HG02610 (cell line): ENCODE data around the gene ZMAT3.
"Not testable (repeated sequence)": the region's sequence is repeated elsewhere in the genome, so short reads cannot be mapped to it uniquely, and the experiment has no call there.

Experiments used
- ATAC-seq: cut with Tn5 transposase; IDR thresholded peaks from one replicate; pipeline ENCODE4 v1.9.1; 2021; ENCODE audit warnings: mild to moderate bottlenecking, moderate library complexity; ENCODE audit not compliant: unreplicated experiment

Gene ZMAT3

DNA sequence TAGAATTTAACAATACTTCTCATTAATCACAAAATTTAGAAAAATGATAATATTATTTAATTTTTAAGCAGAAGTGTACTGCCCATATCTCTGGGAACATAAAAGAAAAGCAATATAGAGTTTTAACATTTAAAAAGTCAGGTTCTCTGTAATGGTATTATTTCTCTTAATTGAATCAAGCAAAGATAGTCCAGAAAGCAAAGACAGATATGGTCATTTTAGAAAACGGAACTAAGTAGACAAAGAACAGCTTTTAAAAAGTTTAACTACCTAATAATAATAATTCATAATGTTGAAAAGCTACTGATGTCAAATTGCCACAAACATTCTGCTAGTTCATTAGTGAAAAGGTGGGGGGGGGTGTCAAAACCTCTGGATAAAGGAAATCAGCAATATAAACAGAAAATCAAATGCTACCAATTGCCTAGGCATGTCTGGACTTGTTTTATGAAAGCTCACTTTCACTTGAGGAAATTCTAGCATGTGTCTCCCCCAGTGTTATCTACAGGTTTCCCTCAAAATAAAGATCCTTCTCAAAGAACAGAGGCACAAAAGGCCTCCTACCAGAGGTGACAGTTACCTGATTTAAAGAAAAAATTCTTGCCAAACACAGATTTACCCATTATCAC, 1.7 kb downstream of the ZMAT3 start:
- no peak for ATAC-seq

DNA sequence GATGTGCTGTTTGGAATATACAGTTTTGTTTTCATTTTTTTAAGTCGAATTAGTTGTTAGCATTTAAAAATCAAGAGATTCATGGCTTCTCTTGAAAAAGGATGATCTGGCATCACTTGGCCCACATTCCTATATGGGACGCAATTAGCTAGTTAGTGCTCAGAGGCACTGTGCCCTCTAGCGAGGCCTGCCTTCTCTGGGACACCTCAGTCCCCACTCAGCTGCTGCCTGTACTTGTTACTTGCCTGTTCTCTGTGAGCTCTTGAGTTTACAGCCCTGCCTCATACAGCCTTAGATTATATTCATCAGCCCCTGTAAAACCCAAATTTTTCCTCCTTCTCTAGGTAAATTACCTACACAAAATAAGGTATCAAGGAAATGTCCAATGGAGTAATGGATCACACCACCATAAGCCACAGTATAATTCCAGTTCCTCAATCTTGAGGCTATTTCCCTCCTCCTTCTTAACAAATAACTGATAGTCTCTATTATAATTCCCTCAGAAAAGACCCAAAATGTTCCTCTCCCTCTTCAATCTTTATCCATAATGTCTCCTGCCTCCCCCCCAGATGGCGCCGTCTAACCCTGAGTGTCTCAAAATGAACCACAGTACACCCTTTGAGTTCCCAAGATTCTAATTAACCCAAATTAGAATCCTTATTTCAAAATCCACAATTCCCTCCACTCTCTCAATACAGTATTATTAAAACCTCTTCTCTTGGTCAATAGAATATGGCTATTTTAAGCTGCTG, 2.7 kb downstream of the ZMAT3 start:
- ATAC-seq, result no peak

DNA sequence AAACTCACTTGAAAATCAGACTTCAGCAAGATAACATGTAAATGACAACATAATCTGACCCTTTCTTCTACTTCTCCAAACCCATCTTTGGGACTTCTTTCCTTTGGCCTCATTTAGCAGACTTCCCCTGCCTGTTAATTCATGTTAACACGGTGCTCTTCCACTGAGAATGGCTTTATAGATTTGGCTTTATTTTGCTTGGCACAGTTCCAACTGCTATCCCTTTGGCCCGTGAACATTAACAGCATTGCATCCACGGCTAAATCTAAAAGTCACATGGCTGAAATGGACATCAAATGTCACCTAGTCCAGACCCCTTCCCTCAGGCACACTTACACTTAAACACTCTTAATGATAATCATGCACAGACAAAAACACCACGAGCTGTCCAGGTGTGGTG, 3.8 kb downstream of the ZMAT3 start:
- no peak for ATAC-seq

DNA sequence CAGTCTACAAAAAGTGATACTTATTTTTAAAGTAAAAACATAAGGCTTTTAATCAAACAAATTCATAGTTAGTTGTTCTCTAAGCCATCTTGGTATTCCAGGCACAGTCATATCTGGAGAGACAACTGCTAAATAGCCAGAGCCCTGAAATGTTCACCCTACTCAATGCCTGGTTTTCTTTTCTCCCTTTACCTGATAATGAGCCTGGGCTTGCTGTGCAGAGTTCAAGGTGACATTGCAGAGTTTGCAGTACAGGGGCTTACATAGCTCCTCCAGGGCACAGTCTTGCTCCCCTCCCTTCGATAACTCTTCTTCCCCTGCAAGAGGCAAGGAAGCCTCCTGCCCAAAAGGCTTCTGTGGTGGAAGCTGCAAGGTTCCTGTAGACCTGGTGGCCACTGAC, 4.3 kb downstream of the ZMAT3 start:
- no peak for ATAC-seq

DNA sequence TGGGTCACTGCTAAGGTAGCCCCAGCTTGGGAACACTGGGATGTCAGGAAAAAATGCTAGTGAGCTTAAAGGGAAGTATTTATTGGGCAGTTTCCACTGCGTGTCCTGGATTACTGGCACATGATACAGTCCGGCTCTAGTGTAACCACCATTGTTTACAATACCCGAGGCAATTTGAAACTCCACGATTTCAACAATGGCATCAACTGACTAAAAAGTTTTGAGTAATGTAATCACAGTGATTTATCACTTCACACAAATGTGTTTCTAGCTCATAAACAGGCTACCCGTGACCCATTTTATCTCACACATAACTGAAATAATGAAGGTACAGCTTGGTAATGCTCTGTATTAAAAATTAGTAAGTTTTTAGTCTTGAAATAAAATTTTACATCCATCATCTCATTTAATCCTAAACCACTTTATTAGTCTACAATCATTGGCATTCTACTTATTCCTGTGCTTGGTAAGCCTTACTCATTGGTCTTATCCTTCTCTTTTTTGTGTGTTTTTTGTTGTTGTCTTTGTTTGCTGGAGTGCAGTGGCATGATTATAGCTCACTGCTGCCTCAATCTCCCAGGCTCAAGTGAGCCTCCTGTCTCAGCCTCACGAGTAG, 7.6 kb downstream of the ZMAT3 start:
- no peak for ATAC-seq

DNA sequence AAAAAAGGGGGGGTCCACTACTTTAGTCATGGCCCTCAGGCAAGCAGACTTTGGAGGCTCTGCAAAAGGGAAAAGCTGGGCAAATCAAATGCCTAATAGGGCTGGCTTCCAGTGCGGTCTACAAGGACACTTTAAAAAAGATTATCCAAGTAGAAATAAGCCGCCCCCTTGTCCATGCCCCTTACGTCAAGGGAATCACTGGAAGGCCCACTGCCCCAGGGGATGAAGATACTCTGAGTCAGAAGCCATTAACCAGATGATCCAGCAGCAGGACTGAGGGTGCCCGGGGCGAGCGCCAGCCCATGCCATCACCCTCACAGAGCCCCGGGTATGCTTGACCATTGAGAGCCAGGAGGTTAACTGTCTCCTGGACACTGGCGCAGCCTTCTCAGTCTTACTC, 15.3 kb downstream of the ZMAT3 start:
- no peak for ATAC-seq

DNA sequence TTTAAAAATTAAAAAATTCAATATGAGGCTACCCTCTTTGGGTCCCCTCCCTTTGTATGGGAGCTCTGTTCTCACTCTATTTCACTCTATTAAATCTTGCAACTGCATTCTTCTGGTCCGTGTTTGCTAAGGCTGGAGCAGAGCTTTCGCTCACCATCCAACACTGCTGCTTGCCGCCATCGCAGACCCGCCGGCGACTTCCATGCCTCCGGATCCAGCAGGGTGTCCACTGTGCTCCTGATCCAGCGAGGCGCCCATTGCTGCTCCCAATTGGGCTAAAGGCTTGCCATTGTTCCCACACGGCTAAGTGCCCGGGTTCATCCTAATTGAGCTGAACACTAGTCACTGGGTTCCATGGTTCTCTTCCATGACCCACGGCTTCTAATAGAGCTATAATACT, 17.0 kb downstream of the ZMAT3 start:
- ATAC-seq, result not testable (repeated sequence)

DNA sequence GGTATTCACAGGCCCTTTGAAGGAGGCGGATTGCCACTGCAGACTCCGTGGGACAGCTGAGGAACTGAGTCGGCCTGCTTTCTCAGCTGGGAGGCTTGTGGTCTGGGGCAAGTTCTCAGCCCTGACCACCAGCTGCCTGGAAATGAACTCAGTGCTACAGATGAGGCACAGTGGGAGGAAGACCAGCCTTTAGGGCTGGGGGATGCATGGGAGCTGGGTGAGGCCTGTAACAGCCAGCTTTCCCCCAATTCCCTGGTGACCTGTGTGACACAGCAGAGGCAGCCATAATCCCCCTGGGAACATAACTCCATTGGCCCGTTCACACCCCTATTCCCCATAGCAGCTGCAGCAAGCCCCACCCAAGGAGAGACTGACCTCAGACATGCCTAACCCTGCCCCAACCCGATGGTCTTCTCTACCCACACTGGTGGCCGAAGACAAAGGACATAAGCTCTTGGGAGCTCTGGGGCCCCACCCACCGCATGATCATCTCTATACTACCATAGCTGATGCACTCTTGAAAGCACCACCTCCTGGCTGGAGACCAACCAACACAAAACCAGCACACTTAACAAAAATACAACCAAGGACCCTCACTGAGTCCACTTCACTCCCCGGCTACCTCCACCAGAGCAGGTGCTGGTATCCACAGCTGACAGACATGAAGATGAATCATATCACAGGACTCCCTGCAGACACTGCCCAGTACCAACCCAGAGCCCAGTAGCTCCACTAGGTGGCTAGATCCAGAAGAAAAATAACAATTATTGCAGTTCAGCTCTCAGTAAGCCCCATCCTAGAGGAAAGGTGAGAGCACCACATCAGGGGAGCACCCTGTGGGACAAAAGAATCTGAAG, 24.9 kb downstream of the ZMAT3 start:
- peak; percentile 90 for ATAC-seq

DNA sequence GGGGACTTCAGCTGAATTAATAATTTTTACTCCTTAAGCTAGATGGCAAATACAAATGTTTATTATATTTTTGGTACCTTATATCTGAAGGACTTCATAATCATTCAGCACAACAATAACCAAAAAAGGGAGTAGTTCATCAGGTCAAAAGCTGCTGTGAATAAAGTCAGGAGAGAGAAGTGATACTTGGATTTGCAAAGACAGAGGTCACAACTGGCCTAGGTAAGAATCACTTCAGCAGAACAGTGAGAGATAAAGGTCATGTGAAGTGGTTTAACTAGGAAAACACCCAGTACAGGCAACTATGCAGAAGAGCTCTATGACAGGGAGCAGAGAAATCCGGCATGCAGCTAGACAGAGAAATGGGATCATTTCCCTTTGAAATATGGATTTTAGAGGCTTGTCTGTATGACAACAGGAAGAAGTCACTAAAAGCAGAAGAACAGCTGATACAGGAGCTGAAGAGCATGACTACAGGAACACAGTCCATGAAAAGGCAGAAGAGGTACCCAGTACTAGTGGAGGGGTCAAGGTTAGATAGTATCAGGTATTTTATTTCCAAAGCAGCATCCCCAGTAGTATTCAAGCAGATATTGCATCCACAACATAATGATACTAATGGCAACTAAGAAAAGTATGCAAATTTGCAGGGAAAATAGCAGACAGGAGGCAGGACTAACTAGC, 25.7 kb downstream of the ZMAT3 start:
- ATAC-seq, result peak; percentile 60

DNA sequence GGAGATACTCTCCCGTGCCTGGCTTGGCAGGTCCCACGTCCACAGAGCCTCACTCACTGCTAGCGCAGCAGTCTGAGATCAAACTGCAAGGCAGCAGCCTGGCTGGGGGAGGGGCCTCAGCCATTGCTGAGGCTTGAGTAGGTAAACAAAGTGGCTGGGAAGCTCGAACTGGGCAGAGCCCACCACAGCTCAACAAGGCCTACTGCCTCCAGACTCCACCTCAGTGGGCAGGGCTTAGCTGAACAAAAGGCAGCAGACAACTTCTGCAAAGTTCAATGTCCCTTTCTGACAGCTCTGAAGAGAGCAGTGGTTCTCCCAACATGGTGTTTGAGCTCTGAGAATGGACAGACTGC, 32.7 kb downstream of the ZMAT3 start:
- not testable (repeated sequence) for ATAC-seq

DNA sequence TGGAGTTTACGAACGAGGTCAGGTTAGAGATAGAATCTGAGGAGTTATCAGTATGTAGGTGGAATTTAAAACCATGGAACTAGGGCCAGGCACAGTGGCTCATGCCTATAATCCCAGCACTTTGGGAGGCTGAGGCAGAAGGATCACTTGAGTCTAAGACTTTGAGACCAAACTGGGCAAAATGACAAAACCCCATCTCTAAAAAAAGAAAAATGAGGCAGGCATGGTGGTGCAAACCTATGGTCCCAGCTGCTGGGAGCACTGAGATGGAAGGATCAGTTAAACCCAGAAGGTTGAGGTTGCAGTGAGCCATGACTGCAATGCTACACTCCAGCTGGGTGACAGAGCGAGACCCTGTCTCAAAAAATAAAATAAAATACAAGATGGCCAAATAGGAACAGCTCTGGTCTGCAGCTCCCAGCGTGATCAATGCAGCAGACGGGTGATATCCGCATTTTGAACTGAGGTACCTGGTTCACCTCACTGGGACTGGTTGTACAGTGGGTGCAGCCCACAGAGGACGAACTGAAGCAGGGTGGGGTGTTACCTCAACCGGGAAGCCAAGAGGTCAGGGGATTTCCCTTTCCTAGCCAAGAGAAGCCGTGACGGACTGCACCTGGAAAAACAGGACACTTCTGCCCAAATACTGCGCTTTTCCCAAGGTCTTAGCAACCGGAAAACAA, 33.3 kb downstream of the ZMAT3 start:
- ATAC-seq, result no peak

DNA sequence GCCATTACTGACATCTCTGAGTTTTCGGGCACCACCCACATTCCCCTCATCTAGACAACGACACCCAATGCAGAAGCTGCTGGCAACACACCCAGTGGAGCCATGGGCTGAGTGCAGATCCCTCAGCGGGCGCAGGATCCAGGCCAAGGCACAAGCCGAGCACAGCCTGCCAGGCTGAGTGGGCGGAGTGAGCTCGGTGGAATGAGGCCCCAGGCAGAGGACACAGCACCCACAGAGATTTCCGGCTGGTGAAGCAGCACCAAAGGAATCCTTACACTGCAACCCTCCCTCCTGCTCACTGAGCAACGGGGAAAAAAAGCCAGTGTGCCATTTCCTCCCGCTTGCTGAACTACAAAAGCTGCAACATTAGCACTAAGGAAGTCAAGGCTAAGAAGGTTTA, 34.3 kb downstream of the ZMAT3 start:
- ATAC-seq, result no peak

DNA sequence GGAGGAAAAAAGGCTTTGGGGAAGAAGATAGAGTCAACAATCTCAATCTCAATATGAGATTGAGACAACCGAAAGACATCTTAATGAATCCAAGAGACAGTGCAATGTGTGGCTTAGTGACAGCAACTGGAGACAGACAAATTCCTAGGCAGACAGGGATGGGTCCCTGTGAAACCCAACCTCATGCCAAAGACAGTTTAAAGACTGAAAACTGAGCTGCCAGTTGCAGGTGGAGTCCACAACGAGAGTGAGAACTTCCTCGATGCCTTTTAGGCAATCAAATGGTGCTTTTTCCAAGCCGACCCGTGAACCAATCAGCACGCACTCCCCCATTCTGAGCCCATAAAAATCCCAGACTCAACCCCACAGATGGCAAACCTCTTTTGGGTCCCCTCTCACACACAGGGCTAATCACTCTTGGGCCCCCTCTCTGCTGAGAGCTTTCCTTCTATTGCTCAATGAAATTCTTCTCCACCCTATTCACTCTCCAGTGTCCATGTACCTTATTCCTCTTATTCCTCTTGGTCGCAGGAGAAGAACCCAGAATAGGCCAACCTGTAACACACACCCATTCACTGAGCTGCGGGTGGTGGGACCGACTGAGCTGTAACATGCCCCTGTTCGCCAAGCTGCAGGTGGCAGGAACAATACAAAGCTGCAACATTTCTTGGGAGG, 34.8 kb downstream of the ZMAT3 start:
- ATAC-seq, result no peak

DNA sequence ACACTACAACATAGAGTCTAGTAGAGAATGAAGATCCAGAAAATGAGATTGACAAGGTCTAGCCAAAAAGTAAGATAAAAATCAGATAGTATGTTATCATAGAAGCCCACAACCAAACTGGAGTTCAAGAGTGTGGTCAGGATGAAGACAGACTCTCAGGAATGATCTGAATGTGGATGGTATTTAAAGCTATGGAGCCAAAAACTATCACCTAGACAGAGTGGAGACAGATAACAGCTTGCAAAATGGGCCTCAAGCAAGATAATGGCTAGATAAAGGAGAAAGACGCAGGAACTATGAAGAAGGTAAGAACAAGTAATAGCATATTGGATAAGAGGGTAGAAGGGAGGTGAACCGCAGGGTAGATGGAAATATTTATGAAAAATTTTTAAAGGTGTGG, 35.4 kb downstream of the ZMAT3 start:
- ATAC-seq, result no peak

DNA sequence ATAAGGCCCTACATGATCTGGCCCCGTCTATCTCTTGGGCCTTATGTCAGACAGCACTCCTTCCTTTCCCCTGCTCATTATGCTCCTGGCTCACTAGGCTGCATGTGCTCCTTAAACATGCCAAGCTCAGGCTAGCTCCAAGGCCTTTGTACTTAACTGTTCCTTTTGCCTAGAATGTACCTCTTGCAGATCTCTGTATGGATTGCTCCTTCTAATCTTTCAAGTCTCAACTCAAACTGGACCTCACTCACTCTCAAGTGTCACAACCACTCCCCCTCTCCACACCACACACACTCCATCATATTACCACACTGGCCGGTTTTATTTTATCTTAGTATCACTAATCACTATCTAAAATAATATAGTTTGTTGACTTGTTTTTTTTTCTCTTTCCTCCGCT, 36.4 kb downstream of the ZMAT3 start:
- no peak for ATAC-seq

DNA sequence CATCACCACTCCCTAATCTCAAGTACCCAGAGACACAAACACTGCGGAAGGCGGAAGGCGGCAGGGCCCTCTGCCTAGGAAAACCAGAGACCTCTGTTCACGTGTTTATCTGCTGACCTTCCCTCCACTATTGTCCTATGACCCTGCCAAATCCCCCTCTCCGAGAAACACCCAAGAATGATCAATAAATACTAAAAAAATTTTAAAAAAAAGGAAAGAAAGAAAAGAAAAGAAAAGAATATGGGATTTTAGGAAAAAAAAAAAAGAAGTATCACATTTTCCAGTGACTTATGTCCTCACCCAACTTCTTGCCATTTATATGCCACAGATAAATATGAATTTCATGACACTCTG, 38.3 kb downstream of the ZMAT3 start:
- not testable (repeated sequence) for ATAC-seq

DNA sequence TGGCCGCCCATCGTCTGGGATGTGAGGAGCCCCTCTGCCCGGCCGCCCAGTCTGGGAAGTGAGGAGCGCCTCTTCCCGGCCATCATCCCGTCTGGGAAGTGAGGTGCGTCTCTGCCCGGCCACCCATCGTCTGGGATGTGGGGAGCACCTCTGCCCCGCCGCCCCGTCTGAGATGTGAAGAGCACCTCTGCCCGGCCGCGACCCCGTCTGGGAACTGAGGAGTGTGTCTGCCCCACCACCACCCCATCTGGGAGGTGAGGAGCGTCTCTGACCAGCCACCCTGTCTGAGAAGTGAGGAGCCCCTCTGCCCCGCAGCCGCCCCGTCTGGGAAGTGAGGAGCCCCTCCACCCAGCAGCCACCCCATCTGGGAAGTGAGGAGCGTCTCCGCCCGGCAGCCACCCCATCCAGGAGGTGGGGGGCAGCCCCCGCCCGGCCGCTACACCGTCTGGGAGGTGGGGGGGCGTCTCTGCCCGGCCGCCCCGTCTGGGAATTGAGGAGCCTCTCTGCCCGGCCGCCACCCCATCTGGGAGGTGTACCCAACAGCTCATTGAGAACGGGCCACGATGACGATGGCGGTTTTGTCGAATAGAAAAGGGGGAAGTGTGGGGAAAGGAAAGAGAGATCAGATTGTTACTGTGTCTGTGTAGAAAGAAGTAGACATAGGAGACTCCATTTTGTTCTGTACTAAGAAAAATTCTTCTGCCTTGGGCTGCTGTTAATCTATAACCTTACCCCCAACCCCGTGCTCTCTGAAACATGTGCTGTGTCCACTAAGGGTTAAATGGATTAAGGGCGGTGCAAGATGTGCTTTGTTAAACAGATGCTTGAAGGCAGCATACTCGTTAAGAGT, 38.9 kb downstream of the ZMAT3 start:
- ATAC-seq, result not testable (repeated sequence)

DNA sequence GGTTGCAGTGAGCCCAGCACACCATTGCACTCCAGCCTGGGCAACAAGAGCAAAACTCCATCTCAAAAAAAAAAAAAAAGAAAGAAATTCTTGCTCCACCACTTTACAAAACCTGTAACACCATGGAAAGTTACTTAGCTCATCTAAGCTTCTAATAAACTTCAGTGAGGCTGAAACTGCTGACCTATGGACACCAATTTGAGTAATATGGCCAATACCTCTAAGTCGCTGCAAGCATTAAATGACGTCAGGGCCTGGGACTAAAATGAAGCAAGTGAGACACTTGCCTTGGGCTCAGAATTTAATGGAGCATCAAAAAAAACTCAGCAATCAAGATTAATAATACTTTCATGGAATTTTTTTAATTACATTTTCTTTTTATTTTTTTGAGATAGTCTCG, 42.5 kb downstream of the ZMAT3 start:
- no peak for ATAC-seq

DNA sequence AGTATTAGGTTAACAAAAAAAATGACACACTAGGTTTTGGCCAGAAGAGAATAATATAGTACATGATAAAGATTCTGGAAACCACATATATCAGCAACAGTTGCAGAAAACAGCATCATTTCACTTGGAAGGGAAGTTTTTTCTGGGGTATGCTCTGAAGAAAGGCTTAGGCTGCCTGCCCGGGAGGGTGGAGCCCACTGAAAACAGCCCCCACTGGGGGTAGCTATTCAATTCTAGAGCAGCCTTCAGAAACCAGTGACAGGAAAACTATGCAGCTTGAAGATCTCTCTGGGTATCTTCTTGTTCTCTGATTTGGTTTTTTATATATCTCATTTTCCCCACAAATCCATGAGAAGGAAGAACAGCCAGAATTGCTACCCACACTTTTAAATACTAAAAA, 43.2 kb downstream of the ZMAT3 start:
- no peak for ATAC-seq
